HS-27A (cell line): ENCODE data around the gene JPT1.

ENCODE experiments used
- DNase-seq: peaks from one replicate; pipeline ENCODE4 v3.0.0-alpha.2; 2012; ENCODE audit warnings: low read depth, missing footprints

The JPT1 gene

DNA sequence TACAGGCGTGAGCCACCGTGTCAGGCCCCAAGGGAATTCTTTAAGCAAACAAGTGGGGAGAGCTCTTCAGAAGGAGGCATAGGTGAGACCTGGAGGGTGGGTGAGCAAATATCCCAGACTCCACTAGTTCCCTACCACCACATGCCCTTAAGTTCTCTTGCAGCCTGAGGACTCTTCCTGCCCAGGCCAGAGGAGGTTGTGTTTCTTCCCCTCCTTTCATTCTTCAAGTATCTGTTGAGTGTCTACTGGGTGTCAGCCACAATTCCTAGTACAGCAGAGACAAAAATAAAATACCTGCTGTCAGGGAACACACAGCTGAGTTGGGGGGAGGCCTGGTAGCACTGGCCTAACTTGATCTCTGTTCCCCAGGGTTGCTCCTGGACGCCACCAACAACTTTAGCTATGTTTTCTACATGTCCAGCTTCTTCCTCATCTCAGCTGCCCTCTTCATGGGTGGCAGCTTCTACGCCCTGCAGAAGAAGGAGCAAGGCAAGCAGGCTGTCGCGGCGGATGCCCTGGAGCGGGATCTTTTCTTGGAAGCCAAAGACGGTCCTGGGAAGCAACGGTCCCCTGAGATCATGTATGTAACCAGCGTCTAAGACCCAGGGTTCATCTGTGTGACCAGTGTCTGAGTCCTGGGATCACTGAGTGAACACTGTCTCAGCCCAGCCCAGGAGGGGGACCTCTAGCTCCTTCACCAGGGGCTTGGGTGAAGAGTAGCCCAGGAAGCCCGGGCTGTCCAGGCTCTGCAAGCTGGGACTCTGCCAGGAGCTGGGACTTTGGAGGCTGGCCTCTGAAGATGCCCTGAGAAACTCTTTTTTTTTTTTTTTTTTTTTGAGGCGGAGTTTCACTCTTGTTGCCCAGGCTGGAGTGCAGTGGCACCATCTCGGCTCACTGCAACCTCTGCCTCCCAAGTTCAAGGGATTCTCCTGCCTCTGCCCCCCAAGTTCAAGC is 50.4 kb downstream of the JPT1 start:
- no peak for DNase-seq

DNA sequence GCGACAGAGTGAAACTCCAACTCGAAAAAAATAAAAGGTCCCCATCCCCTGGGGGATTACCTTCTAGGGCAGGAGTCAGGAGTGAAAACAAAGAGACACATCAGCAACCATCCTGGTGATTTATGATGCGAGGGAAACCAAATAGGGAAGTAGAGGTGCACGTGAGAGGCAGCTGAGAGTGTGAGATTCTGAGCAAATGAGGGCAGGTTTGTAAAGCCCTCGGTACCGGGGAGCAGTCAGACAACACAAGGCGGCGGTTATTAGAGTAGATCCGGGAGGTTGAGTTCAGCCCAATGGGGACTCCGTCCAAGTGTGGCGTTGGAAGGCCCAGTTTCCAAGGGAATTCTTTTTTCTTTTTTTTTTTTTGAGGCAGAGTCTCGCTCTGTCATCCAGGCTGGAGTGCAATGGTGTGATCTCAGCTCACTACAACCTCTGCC is 51.9 kb downstream of the JPT1 start:
- no peak for DNase-seq

DNA sequence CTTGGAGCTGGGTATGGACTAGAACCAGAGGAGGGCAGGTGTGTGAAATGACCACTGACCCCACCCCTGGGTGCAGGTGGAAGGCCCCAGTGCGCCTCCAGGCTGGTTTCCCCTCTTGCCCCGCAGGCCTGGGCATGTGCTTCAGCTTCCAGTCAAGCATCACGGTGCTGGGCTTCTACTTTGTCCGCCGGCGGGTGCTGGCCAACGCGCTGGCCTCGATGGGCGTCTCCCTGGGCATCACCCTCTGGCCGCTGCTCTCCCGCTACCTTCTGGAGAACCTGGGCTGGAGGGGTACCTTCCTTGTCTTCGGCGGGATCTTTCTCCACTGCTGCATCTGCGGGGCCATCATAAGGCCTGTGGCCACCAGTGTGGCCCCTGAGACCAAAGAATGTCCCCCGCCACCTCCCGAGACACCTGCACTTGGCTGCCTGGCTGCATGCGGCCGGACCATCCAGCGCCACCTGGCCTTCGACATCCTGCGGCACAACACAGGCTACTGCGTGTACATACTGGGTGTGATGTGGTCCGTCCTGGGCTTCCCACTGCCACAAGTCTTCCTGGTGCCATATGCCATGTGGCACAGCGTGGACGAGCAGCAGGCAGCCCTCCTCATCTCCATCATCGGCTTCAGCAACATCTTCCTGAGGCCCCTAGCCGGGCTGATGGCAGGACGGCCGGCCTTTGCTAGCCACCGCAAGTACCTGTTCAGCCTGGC is 54.3 kb downstream of the JPT1 start:
- DNase-seq, result no peak

- no peak for DNase-seq
Measured at GRCh38 chr17:75098861-75099260, 55.5 kb downstream of the JPT1 start.

DNA sequence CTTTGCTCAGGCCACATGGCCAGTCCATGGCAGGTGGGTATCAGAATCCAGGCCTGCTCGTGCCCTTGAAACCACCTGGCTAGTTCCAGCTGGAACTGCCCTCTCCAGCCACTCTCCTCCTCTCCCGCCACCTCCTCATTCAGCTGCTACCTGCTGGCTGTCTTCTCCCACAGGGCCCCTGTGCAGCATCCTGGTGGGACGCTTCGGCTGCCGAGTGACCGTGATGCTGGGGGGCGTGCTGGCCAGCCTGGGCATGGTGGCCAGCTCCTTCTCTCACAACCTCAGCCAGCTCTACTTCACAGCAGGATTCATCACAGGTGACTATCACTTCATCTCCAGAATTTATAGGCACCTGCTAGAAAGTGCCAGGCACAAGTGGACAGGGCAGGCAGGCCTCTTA is 56.4 kb downstream of the JPT1 start:
- no peak for DNase-seq

- peak; percentile 52 for DNase-seq
Measured at GRCh38 chr17:75096082-75096625, 58.2 kb downstream of the JPT1 start.

DNA sequence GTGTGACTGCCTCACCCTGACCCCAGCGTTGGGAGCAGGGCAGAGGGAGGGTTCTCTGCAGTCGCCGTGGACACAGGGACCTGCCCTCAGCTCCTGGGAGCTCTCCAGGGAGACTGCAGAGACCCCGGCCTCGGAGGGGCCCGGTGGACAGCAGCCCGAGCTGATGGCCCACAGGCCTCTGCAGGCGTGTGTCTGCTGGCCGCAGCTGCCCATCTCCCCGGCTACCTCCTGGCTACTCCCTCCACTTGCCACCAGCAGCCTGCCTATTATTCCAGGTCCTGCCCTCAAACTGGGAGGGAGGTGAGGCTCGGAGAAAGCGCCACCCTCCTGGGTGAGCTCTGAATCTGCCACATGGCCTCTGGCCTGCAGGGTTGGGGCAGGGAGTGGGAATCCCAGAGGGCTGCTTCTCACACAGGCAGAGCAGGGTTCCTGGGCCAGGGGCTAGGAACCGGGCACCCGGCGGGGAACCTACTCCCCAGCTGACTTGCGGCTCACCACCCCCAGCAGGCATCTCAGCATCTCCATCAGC is 59.4 kb downstream of the JPT1 start:
- DNase-seq, result no peak

GRCh38 chr17:75093548-75094158 is 60.7 kb downstream of the JPT1 start:
- DNase-seq, result no peak

GRCh38 chr17:75091855-75092327 is 62.4 kb downstream of the JPT1 start:
- no peak for DNase-seq

- DNase-seq, result no peak
Measured at GRCh38 chr17:75090871-75091854, 63.1 kb downstream of the JPT1 start.

GRCh38 chr17:75088465-75089417 is 65.6 kb downstream of the JPT1 start:
- DNase-seq, result no peak

- DNase-seq, result peak; percentile 51
Measured at GRCh38 chr17:75087558-75088453, 66.5 kb downstream of the JPT1 start, which contains the start of gene SLC16A5. TSS of gene SLC16A5 (plus strand) at chr17:75087954. CDS start at chr17:75093637, 5,683 bp downstream.

- no peak for DNase-seq
Measured at GRCh38 chr17:75087182-75087557, 67.1 kb downstream of the JPT1 start.

DNA sequence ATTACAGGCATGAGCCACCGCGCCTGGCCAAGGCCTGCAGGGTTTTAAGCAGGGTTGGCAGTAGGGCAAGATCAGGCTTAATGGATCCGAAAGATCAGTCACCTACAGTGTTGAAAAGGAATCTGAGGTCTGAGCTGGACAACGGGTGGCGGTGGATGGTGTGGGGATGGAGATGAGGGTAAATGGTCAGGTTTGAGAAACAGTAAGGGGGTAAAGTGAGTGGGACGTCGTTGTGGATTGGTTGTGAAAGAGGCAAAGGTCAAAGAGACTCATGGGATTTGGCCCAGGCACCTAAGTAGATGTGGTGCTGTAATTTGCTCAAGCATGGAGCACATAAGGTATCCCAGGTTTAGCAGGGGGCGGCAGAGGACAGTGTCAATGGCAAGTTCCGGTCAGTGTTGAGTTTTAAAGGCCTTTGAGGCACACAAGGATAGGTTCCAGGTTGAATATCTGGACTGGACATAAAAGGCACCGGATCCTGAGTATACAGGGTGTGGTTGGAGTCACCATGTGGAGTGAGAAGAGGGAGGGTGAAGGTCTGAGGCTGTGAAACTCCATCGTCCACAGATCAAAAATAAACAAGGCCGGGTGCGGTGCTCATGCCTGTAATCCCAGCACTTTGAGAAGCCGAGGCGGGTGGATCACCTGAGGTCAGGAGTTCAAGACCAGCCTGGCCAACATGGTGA is 67.7 kb downstream of the JPT1 start:
- DNase-seq, result no peak
